Spinal cord (tissue), 10 donors: ENCODE results near the gene LAPTM5. TPM values are rescaled to one million over a fixed set of nuclear protein-coding genes. Genes with fewer than 3 reads are reported as not detected.

Source experiments
- DNase-seq, 6 donors: peaks; one replicate each; pipeline versions ENCODE4 v3.0.0 to v3.0.0-alpha.2; 2013 to 2015; ENCODE audit warnings: low spot score in 6 of 6, low read depth in 4 of 6
- H3K27ac ChIP-seq: one replicate; pipeline ENCODE4 v1.5.1; 2013; ENCODE audit warnings: low read depth, low read length, control low read depth
- H3K27me3 ChIP-seq: one replicate; pipeline ENCODE4 v1.6.1; 2013; ENCODE audit warnings: low read length; ENCODE audit not compliant: control insufficient read depth, insufficient read depth
- H3K36me3 ChIP-seq: one replicate; pipeline ENCODE4 v1.6.1; 2013; ENCODE audit warnings: low read length; ENCODE audit not compliant: control insufficient read depth, insufficient read depth
- H3K4me1 ChIP-seq: one replicate; pipeline ENCODE4 v1.6.1; 2013; ENCODE audit warnings: low read length; ENCODE audit not compliant: control insufficient read depth, insufficient read depth
- H3K4me3 ChIP-seq: one replicate; pipeline ENCODE4 v1.5.1; 2013; ENCODE audit warnings: low read depth, low read length, control low read depth
- H3K9me3 ChIP-seq: one replicate; pipeline ENCODE4 v1.6.1; 2013; ENCODE audit warnings: low read length; ENCODE audit not compliant: control insufficient read depth, insufficient read depth
- WGBS: methylation state at CpG from one replicate; pipeline ENCODE4 v1.1.5; 2013; ENCODE audit warnings: missing lambda C conversion rate; ENCODE audit not compliant: insufficient coverage; 5-methylcytosine and 5-hydroxymethylcytosine counted together
- polyA plus RNA-seq, 2 donors: library from polyadenylated mRNA; unstranded; fragments of 120-200 nt; gene quantifications; one replicate each; pipeline ENCODE4 v1.2.1, GENCODE V29; 2013; ENCODE audit not compliant: insufficient read length in 2 of 2
- small RNA-seq: library from RNA; depleted of rRNA; stranded (forward); fragments of <200 nt; gene quantifications from one replicate; pipeline ENCODE3, GENCODE V24; 2014; ENCODE audit warnings: low replicate concordance
- total RNA-seq, 2 donors: library from RNA; depleted of rRNA in 1 of 2; stranded (reverse); fragments of 120-200 nt in 1 of 2; fragments of >200 nt in 1 of 2; gene quantifications; one replicate each; pipeline versions ENCODE4 v1.2.3 to v1.2.4, GENCODE V29; 2013 to 2014
- donor health status: healthy.

The LAPTM5 gene
- total and polyA plus RNA-seq, 4 donors: 13.8 to 55.0 (median 39.6) TPM

DNA sequence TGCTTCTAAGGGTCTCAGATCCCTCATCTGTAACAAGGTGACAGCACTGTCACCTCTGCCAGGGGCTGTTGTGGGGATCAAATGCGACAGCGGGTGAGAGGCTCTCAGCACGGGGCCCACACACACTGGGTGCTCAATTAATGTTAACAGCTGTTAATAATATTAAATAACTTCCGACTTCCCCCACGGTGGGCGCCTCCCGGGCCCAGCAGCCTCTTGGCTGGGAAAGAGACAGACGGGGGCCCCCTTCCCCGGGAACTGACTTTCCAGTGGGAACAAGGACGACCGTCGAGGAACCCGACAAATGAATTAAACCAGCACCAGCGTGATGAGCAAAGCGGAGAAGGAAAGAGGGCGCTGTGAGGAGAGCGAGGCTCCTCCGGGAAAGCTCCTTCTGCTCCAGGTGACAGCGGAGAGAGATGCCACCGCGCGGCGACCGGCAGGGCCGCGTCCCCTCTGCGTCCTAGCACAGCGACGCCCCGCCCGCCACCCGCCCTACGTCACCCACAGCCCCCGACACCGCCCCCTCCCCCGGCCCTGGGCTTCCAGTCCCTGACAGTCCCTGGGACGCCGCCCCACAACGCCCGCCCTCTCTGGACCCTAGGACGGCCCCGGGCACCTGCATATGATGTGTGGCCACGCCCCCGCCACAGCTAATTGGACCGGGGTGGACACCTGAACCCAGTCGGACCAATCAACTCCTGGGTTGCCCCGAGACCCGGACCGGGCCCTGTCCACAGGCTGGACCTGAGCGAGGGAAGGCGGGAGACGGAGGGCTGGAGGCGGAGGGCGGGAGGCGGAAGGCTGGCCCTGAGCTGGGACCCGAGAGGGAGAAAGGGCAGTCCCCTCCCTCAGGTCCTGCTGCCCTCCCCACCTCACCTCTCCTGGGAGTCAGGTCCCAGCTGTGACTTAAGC, 72.4 kb downstream of the LAPTM5 start:
- Histone ChIP-seq H3K9me3 (peaks cover 2% of the 10 kb centered on the region), H3K27ac (no peak overlapping the region), H3K36me3 (no peaks in the 10 kb centered on the region), H3K4me3 (no peak overlapping the region), H3K27me3 (peaks cover 32% of the 10 kb centered on the region), H3K4me1 (peaks cover 28% of the 10 kb centered on the region)
- WGBS: 6% methylated on average over 45 of the region's 56 CpGs
- peak in 2 of 6 donors; percentile 46 to 85 for DNase-seq

DNA sequence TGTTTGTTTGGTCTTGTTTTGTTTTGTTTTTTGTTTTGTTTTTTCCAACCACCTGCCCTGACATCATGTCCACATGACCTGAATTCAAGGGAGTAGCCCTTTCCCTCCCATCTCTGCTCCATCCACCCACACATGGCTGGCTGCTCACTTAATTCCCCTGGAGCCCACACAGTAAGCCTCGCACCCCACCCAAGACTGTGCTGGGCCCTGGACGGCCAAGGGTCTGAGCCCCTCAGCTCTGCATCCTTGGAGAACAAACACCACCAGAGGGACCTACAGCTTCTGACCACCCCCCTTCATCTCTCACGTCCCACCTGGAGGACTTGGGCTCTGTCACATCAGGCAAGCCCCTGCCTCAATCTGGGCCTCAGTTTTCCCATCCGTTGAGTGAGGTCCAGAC, 73.3 kb downstream of the LAPTM5 start:
- H3K27me3 ChIP-seq: peaks cover 32% of the 10 kb centered on the region
- WGBS: 86% methylated on average over 4 of the region's 4 CpGs
- H3K36me3 ChIP-seq: no peaks in the 10 kb centered on the region
- H3K27ac ChIP-seq: no peak overlapping the region
- H3K4me3 ChIP-seq: no peak overlapping the region
- H3K4me1 ChIP-seq: peaks cover 21% of the 10 kb centered on the region
- no peak for DNase-seq
- peaks cover 4% of the 10 kb centered on the region for H3K9me3 ChIP-seq

DNA sequence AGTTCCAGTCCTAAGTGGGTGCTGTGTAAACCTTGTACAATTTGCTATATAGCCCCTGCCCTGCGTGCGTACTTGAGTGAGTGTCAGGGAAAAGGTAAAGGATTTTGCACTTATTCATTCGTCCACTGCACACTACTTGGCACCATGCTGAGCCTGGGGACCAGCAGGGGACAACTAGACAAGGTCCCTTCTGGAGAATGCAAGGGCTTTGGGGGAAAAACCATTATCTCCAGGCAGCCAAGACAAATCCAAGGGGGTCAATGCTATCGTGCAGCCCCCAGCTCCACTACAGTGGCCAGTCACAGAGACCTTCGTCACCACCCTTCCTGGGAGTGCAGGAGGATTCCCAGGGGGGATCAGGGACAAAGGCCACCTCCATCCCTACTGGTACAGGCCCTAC, 73.9 kb downstream of the LAPTM5 start:
- Histone ChIP-seq H3K27me3 (peaks cover 32% of the 10 kb centered on the region), H3K36me3 (no peaks in the 10 kb centered on the region), H3K27ac (no peak overlapping the region), H3K9me3 (peaks cover 4% of the 10 kb centered on the region), H3K4me3 (no peak overlapping the region), H3K4me1 (peaks cover 18% of the 10 kb centered on the region)
- 89% methylated on average over 5 of the region's 5 CpGs for WGBS
- DNase-seq: no peak

Small RNA genes within 50 kb of the gene (small RNA-seq; reads per million reads assigned to genes)
- not detected for gene MIR4420

Other genes starting within 250 kb of the LAPTM5 start
- gene MATN1, start 34.2 kb downstream of the LAPTM5 start, total RNA-seq: under 1 TPM; 0.50 to 0.79 TPM
- 1 to 10 TPM in 1 of 2 donors, under 1 TPM in 1; 0.97 to 1.4 TPM for gene MATN1, start 34.2 kb downstream of the LAPTM5 start, polyA plus RNA-seq
- 100 to 1,000 TPM in 1 of 2 donors, 10 to 100 TPM in 1; 99.3 to 120 TPM for gene SDC3, start 151.0 kb upstream of the LAPTM5 start, total RNA-seq
- gene SDC3, start 151.0 kb upstream of the LAPTM5 start, polyA plus RNA-seq: 100 to 1,000 TPM; 403 to 465 TPM